RPMI7951 (cell line): Measurements from ENCODE around the gene SCN10A. TPM values are rescaled to one million over a fixed set of nuclear protein-coding genes. Genes with fewer than 3 reads are reported as not detected.

ENCODE experiments used
- DNase-seq: peaks from one replicate; pipeline ENCODE4 v3.0.0-alpha.2; 2012; ENCODE audit warnings: low read depth
- total RNA-seq: library from RNA; depleted of rRNA; stranded (reverse); fragments of >200 nt; shearing (Covaris generic); gene quantifications from 2 replicates; pipeline ENCODE4 v1.2.3, GENCODE V29; 2014

Gene SCN10A
- total RNA-seq, 1 experiment from 2014 or later: not detected

GRCh38 chr3:38773528-38773927 lies 42.5 kb downstream of the SCN10A start:
- no peak for DNase-seq

DNA sequence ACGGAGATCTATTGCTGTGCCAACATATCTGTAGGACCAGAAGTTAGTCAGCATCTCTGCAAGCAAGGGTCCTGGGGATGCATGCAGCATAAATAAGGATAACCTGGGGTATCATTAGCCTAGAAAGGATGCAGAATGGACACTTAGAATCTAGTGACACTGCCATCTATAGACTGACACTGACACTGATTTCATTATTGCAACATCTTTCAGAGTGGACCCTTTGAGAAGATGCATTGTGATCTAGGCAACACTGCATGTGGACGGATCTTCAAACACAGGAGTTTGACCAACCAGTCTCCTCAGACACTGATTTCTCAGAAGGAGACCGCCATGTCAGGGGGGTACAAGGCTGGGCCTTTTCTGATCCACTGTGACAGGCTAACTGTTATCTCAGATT lies 52.4 kb downstream of the SCN10A start:
- DNase-seq: no peak

DNA sequence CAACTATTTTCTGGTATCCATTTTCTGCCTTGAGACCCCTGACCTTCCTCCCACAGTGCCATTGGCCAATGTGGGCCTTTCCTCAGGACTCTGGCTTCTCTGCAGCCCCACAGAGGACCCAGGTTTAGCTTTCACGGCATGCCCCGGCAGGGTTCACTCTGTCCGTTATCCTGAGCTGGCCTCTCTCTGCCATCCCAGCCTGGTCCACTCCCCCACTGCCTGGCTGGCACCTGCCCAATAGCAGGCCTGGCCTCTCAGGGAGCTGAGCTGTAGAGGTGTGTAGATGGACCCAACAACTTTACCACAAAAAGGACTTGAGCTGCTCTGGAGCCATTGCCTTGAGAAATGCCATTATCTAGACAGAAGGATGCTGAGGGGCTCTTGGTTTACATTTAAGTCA lies 57.5 kb downstream of the SCN10A start:
- DNase-seq: no peak

DNA sequence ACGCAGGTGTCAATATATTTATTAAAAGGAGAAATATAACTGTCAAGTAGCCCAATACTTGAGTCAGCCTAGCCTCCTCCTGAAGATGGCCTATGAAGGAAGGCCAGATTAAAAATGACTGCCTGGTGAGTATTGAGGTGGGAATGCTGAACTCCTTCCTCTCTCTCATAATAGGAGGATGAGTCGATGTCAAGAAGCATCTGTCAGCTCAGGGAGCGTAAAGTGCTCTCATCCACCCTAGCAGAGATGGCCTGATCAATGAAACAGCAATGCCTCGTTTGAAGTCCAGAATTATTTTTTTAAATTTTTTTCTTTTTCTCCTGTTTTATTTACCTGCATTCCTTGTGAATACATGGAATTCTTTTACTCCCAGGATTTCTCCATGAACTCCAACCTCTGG lies 58.3 kb downstream of the SCN10A start:
- DNase-seq: no peak

GRCh38 chr3:38756892-38757291 lies 59.1 kb downstream of the SCN10A start:
- no peak for DNase-seq

DNA sequence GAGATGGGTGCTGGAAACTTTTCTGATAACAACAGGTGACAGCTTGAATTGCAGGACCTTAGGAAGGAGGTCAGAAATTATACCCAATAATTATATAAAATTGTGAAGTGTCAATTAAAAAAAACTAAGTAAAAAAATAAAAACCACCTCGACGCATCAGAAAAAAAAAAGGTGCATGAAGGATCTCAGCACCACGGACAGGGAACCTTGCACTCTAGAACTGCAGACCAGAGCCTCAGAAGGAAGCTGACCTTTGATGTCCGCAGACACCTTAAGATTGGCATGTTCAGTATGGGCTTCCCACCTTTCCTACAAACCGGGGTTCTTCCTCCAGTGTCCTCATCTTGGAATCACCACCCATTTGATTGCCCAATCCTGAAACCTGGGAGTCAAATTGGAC lies 60.9 kb downstream of the SCN10A start:
- DNase-seq: no peak

GRCh38 chr3:38746641-38747040 lies 69.4 kb downstream of the SCN10A start:
- no peak for DNase-seq

GRCh38 chr3:38743043-38743442 lies 73.0 kb downstream of the SCN10A start:
- DNase-seq: no peak

DNA sequence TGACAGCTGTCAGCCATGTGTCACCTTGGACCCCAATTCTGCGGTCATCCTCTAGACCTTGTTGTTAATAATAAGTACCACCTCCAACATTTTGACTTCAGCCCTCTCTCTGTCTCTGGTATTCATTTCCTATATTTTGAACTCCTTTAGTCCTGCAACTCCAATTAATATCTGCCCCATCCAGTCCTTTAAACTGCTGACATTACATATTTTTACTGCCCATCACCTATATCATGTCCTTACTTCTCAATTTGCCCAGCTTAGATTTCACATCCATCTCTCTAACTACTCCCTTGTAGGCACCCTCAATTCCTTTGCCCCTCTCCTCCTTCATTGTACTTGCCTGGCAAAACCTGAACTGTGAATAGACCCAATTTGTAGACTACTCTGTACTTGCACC lies 73.5 kb downstream of the SCN10A start:
- DNase-seq: no peak

GRCh38 chr3:38740537-38740936 lies 75.5 kb downstream of the SCN10A start:
- DNase-seq: no peak

- DNase-seq: no peak
These were observed 76.1 kb downstream of the SCN10A start for GRCh38 chr3:38739931-38740330.

- no peak for DNase-seq
These were observed 76.7 kb downstream of the SCN10A start for GRCh38 chr3:38739396-38739689.

DNA sequence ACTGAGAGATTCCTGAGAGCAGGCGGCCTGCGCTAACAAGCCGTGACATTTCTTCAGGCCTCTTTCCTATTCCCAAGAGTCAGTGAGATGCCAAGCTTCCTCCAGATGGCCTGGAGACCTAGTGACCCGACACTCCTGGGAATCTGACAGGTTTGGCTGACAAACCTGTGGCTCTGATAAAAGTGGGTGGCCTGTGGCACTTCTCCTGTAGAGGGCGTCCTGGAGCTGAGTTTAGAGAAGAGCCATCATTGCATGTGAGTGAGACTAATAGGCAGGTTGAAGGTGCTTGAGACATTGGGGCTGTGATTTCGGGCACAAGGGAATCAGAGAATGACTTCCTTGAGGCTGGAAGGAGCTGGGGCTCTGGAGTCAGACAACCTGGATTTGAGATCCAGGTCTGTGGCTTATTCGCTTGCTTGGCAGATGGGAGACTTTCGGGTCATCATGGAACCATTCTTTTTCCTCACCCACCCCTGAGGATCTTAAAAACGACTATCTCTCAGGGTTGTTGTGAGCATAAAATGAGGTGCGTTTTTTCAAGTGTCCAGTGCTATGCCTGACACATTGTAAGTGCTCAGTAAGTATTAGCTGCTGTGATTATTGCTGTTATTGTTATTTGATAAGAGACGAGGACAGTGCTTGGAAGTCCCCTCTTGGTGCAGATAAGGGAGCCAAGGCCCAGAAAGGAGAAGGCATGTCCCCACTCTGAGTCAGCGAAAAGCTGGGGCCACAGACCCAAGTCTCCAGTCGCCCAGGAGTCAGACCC lies 77.2 kb downstream of the SCN10A start:
- peak; percentile 33 for DNase-seq

GRCh38 chr3:38731522-38731921 lies 84.5 kb downstream of the SCN10A start:
- no peak for DNase-seq

DNA sequence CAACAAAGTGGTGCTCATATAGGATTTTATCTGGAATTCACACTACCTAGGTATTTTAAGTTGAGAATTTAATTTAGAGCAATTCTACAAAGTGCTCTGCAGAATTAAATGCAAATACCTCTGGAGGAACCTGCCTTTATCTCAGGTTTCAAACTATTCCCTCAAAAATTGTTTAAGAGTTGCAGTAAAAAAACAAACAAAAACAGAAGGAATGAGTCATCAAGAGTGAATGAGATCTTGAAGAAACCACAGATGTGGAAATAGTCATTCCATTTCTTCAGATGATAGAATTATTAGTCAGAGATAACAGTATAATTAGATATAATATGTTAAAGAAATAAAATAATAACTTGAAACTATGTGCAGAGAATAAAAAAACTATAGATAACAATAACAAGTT lies 85.7 kb downstream of the SCN10A start:
- peak; percentile 39 for DNase-seq

GRCh38 chr3:38728008-38728407 lies 88.0 kb downstream of the SCN10A start:
- DNase-seq: no peak

- DNase-seq: no peak
These were observed 89.3 kb downstream of the SCN10A start for GRCh38 chr3:38726751-38727150.

- peak; percentile 32 for DNase-seq
These were observed 90.1 kb downstream of the SCN10A start for GRCh38 chr3:38725726-38726419.

- no peak for DNase-seq
These were observed 91.7 kb downstream of the SCN10A start for GRCh38 chr3:38724392-38724736.

GRCh38 chr3:38723569-38724391 lies 92.2 kb downstream of the SCN10A start:
- DNase-seq: no peak

- no peak for DNase-seq
These were observed 93.0 kb downstream of the SCN10A start for GRCh38 chr3:38722781-38723568.

GRCh38 chr3:38721207-38721772 lies 94.7 kb downstream of the SCN10A start:
- DNase-seq: no peak
